Neural progenitor cell (in vitro differentiated cells): Measurements from ENCODE around the gene TAS2R60. TPM values are rescaled to one million over a fixed set of nuclear protein-coding genes. Genes with fewer than 3 reads are reported as not detected.
A peak's percentile ranks its signal among the peaks of the same experiment; 100 is the strongest.

Experiments used
- DNase-seq: peaks from one replicate; pipeline ENCODE4 v3.0.0-alpha.2; 2016; ENCODE audit warnings: low spot score
- H2AFZ ChIP-seq: fragments of 200-600 bp; sonication (generic); replicated peaks from 2 replicates; pipeline ENCODE4 v1.6.1; 2016; ENCODE audit warnings: antibody characterized with exemption
- H3F3A ChIP-seq: fragments of 200-600 bp; sonication (generic); 2 replicates; pipeline ENCODE4 v1.6.1; 2016; ENCODE audit warnings: antibody characterized with exemption, low read depth
- H3K27ac ChIP-seq: fragments of 200-600 bp; sonication (generic); 2 replicates; pipeline ENCODE4 v1.5.1; 2016; ENCODE audit warnings: mild to moderate bottlenecking
- H3K27me3 ChIP-seq: fragments of 200-600 bp; sonication (generic); 2 replicates; pipeline ENCODE4 v1.6.1; 2016; ENCODE audit warnings: mild to moderate bottlenecking, moderate library complexity
- H3K36me3 ChIP-seq: fragments of 200-600 bp; sonication (generic); 2 replicates; pipeline ENCODE4 v1.5.1; 2016
- H3K4me1 ChIP-seq: fragments of 200-600 bp; sonication (generic); 2 replicates; pipeline ENCODE4 v1.6.1; 2016; ENCODE audit warnings: mixed run types
- H3K4me2 ChIP-seq: fragments of 200-600 bp; sonication (generic); 2 replicates; pipeline ENCODE4 v1.6.1; 2016
- H3K4me3 ChIP-seq: fragments of 200-600 bp; sonication (generic); 2 replicates; pipeline ENCODE4 v1.5.1; 2016
- H3K79me2 ChIP-seq: fragments of 200-600 bp; sonication (generic); 2 replicates; pipeline ENCODE4 v1.6.1; 2016; ENCODE audit warnings: low read depth
- H3K9ac ChIP-seq: fragments of 200-600 bp; sonication (generic); 2 replicates; pipeline ENCODE4 v1.6.1; 2016
- H3K9me3 ChIP-seq: fragments of 200-600 bp; sonication (generic); 2 replicates; pipeline ENCODE4 v1.5.1; 2016; ENCODE audit warnings: low read depth
- H4K20me1 ChIP-seq: fragments of 200-600 bp; sonication (generic); 2 replicates; pipeline ENCODE4 v1.6.1; 2016; ENCODE audit warnings: low read depth
- H3K27ac Mint-ChIP-seq: 3 replicates; pipeline ENCODE4 v1.8.0; 2021; ENCODE audit warnings: mixed read lengths
- H3K27me3 Mint-ChIP-seq: 2 replicates; pipeline ENCODE4 v1.8.0; 2022; ENCODE audit warnings: low read depth, mild to moderate bottlenecking, inconsistent platforms, moderate library complexity, mixed read lengths; ENCODE audit not compliant: insufficient read depth
- H3K36me3 Mint-ChIP-seq: 3 replicates; pipeline ENCODE4 v1.8.0; 2021; ENCODE audit warnings: mixed read lengths
- H3K4me1 Mint-ChIP-seq: 3 replicates; pipeline ENCODE4 v1.8.0; 2021; ENCODE audit warnings: mixed read lengths
- H3K4me3 Mint-ChIP-seq: 3 replicates; pipeline ENCODE4 v1.8.0; 2021; ENCODE audit warnings: mild to moderate bottlenecking, moderate library complexity, mixed read lengths
- H3K9me3 Mint-ChIP-seq: 3 replicates; pipeline ENCODE4 v1.8.0; 2020; ENCODE audit warnings: mixed read lengths
- CTCF ChIP-seq: fragments of 200-600 bp; sonication (generic); IDR thresholded peaks from 2 replicates; pipeline ENCODE4 v1.5.1; 2017; ENCODE audit warnings: antibody characterized with exemption, mild to moderate bottlenecking
- EZH2 ChIP-seq: fragments of 200-600 bp; sonication (generic); IDR thresholded peaks from 2 replicates; pipeline ENCODE4 v1.6.1; 2017; ENCODE audit warnings: antibody characterized with exemption, mild to moderate bottlenecking, moderate library complexity
- EZH2phosphoT487 ChIP-seq: fragments of 200-600 bp; sonication (generic); IDR thresholded peaks from 2 replicates; pipeline ENCODE4 v1.6.1; 2017; ENCODE audit warnings: antibody characterized with exemption
- total RNA-seq: library from RNA; depleted of rRNA; stranded (reverse); fragments of >200 nt; gene quantifications from 2 replicates; pipeline ENCODE4 v1.2.3, GENCODE V29; 2015; ENCODE audit warnings: low replicate concordance

The TAS2R60 gene
- total RNA-seq, 1 donor from 2014 or later = not detected

DNA sequence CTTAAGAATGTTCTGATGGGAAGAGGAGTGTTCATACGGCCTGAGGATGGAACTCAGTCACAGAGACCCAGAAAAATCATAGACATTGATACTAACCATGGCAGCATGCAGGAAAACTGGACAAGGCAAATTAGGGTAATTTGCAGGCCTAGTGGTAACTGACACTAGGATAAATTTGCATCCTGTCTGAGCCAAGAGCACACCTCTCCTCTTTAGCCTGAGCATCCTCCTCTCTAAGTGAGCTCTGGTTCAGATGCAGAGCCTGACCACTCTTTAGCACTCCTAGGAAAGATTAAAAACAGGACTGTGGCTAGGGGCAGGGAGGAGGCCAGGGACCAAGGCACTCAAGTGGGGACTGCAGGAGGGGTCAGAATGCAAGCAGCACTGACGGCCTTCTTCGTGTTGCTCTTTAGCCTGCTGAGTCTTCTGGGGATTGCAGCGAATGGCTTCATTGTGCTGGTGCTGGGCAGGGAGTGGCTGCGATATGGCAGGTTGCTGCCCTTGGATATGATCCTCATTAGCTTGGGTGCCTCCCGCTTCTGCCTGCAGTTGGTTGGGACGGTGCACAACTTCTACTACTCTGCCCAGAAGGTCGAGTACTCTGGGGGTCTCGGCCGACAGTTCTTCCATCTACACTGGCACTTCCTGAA lies 34.4 kb downstream of the TAS2R60 start, which contains the start of gene TAS2R41:
Gene TAS2R41, plus strand, starts transcription at position 373 of the 650 bp plus-strand sequence. Its CDS starts 0 bp downstream, at position 373.
- no peaks in the 10 kb centered on the region for H3K36me3 ChIP-seq
- H4K20me1 ChIP-seq = no peaks in the 10 kb centered on the region
- no peak for TF ChIP-seq CTCF
- no peak for TF ChIP-seq EZH2phosphoT487
- TF ChIP-seq EZH2 = no peak
- H3K9me3 ChIP-seq = no peaks in the 10 kb centered on the region
- no peaks in the 10 kb centered on the region for H3K79me2 ChIP-seq
- H3K27ac ChIP-seq = no peak within 1 kb of the TSS
- no peak within 1 kb of the TSS for H3K4me2 ChIP-seq
- no peak within 1 kb of the TSS for H3K4me3 Mint-ChIP-seq
- DNase-seq = no peak
- no peak within 1 kb of the TSS for H3K27ac Mint-ChIP-seq
- no peaks in the 10 kb centered on the region for H3K4me1 ChIP-seq
- peaks cover 2% of the 10 kb centered on the region for H3K4me1 Mint-ChIP-seq
- peaks cover 3% of the 10 kb centered on the region for H3K27me3 Mint-ChIP-seq
- H3K27me3 ChIP-seq = no peaks in the 10 kb centered on the region
- H3K36me3 Mint-ChIP-seq = peaks cover 4% of the 10 kb centered on the region
- no peak within 1 kb of the TSS for H3K4me3 ChIP-seq
- H3K9me3 Mint-ChIP-seq = peaks cover 13% of the 10 kb centered on the region
- no peaks in the 10 kb centered on the region for H3F3A ChIP-seq
- H3K9ac ChIP-seq = no peak within 1 kb of the TSS
- peak within 1 kb of the TSS; percentile 28 for H2AFZ ChIP-seq

DNA sequence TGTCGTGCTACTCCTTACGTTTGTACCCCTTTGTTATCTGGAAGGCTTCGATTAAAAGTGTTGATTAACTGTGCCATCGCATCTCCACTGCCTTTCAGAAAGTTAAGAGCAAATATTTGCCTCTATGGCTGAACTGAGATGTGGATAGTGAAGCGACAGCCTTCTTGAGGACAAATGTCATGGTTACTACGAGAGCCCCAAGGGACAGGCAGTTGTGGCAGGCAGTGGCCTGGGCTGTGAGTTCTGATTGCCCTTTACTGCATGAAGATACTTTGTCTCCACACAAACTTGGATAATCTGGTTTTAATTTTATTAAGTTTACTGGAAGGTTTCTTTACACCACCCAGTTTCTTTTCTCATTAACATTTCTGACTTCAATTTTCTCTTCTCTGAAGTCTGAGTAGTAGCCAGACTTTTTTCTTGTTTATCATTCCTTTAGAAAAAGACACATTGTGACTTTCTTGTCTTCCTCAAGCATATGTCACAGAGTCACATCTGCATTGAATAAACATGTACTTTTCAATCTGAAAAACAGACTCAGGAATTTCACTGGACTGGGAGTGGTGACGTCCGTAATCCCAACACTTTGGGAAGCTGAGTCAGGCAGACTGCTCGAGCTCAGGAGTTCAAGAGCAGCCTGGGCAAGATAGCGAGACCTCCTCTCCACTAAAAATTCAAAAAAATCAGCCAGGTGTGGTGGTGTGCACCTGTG lies 36.0 kb downstream of the TAS2R60 start:
- no peak overlapping the region for H2AFZ ChIP-seq
- H3K4me3 Mint-ChIP-seq = no peak overlapping the region
- H3K27me3 Mint-ChIP-seq = peaks cover 3% of the 10 kb centered on the region
- no peak overlapping the region for H3K4me3 ChIP-seq
- no peak for DNase-seq
- H3K27ac ChIP-seq = no peak overlapping the region
- no peaks in the 10 kb centered on the region for H4K20me1 ChIP-seq
- no peak overlapping the region for H3K4me2 ChIP-seq
- H3K36me3 ChIP-seq = no peaks in the 10 kb centered on the region
- H3K27ac Mint-ChIP-seq = no peak overlapping the region
- H3K9me3 ChIP-seq = no peaks in the 10 kb centered on the region
- TF ChIP-seq CTCF (no peak), EZH2phosphoT487 (no peak), EZH2 (no peak)
- H3K36me3 Mint-ChIP-seq = peaks cover 4% of the 10 kb centered on the region
- H3K79me2 ChIP-seq = no peaks in the 10 kb centered on the region
- H3F3A ChIP-seq = no peaks in the 10 kb centered on the region
- H3K9ac ChIP-seq = no peak overlapping the region
- no peaks in the 10 kb centered on the region for H3K27me3 ChIP-seq
- H3K4me1 Mint-ChIP-seq = peaks cover 4% of the 10 kb centered on the region
- no peaks in the 10 kb centered on the region for H3K4me1 ChIP-seq
- peaks cover 5% of the 10 kb centered on the region for H3K9me3 Mint-ChIP-seq

DNA sequence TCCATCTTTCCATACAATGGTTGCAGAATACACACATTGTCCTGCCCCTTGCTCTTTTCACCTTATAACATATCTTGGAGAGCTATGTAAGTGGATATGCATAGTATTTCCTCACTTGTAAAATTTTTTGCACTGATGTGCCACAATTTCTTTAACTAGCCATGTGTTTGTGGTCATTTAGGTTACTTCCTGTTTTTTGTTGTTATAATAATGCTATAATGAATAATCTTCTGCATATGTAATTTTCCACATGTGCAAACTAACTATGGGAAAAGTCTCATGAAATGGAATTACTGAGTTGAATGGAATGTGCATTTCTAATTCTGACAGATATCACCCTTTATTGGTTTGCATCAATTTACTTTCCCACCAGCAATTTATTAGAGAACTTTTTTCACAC lies 37.2 kb downstream of the TAS2R60 start:
- Histone ChIP-seq H3K9me3 (no peaks in the 10 kb centered on the region), H3K4me1 (no peaks in the 10 kb centered on the region), H3K4me2 (no peak overlapping the region), H4K20me1 (no peaks in the 10 kb centered on the region), H3F3A (no peaks in the 10 kb centered on the region), H2AFZ (no peak overlapping the region), H3K9ac (no peak overlapping the region), H3K27ac (no peak overlapping the region), H3K79me2 (no peaks in the 10 kb centered on the region), H3K36me3 (no peaks in the 10 kb centered on the region), H3K4me3 (no peak overlapping the region), H3K27me3 (no peaks in the 10 kb centered on the region)
- no peak for TF ChIP-seq EZH2phosphoT487
- TF ChIP-seq EZH2 = no peak
- TF ChIP-seq CTCF = no peak
- Mint-ChIP-seq H3K27me3 (peaks cover 3% of the 10 kb centered on the region), H3K36me3 (no peaks in the 10 kb centered on the region), H3K27ac (no peak overlapping the region), H3K4me3 (no peak overlapping the region), H3K4me1 (peaks cover 6% of the 10 kb centered on the region), H3K9me3 (peaks cover 3% of the 10 kb centered on the region)
- no peak for DNase-seq
